Memory B cell (primary cell): ENCODE data around the gene ZFTA.

Source experiments
- ATAC-seq: fragments of 150-1000 bp; cut with Tn5 transposase; 2 replicates; pipeline ENCODE4 v1.10.0; 2021; ENCODE audit warnings: low read depth, mild to moderate bottlenecking, moderate library complexity
- DNase-seq, 2 donors: peaks; one replicate each; pipeline ENCODE4 v3.0.0; 2022; ENCODE audit warnings: low spot score in 2 of 2
- H3K27ac Mint-ChIP-seq: one replicate; pipeline ENCODE4 v1.8.0; 2022; ENCODE audit warnings: mild to moderate bottlenecking, moderate library complexity, mixed read lengths
- H3K27me3 Mint-ChIP-seq: one replicate; pipeline ENCODE4 v1.8.0; 2022; ENCODE audit warnings: mixed read lengths
- H3K36me3 Mint-ChIP-seq: one replicate; pipeline ENCODE4 v1.8.0; 2022; ENCODE audit warnings: mild to moderate bottlenecking, mixed read lengths
- H3K4me1 Mint-ChIP-seq: one replicate; pipeline ENCODE4 v1.8.0; 2022; ENCODE audit warnings: mixed read lengths
- H3K4me3 Mint-ChIP-seq: one replicate; pipeline ENCODE4 v1.8.0; 2022; ENCODE audit warnings: mild to moderate bottlenecking, moderate library complexity, mixed read lengths
- H3K9me3 Mint-ChIP-seq: one replicate; pipeline ENCODE4 v1.8.0; 2022; ENCODE audit warnings: mixed read lengths

ZFTA gene

GRCh38 chr11:63747011-63747410, 21.6 kb downstream of the ZFTA start:
- H3K27ac Mint-ChIP-seq, result no peak overlapping the region
- H3K4me1 Mint-ChIP-seq, result no peaks in the 10 kb centered on the region
- no peaks in the 10 kb centered on the region for H3K9me3 Mint-ChIP-seq
- H3K36me3 Mint-ChIP-seq, result peaks cover 3% of the 10 kb centered on the region
- DNase-seq, result no peak
- no peak for ATAC-seq
- no peak overlapping the region for H3K4me3 Mint-ChIP-seq
- H3K27me3 Mint-ChIP-seq, result no peaks in the 10 kb centered on the region

GRCh38 chr11:63745304-63746170, 23.0 kb downstream of the ZFTA start:
- ATAC-seq (no peak), DNase-seq (no peak)
- Mint-ChIP-seq H3K9me3 (no peaks in the 10 kb centered on the region), H3K4me1 (no peaks in the 10 kb centered on the region), H3K27me3 (no peaks in the 10 kb centered on the region), H3K36me3 (no peaks in the 10 kb centered on the region), H3K4me3 (no peak overlapping the region), H3K27ac (no peak overlapping the region)

- Mint-ChIP-seq H3K4me3 (no peak overlapping the region), H3K27ac (no peak overlapping the region)
Measured at GRCh38 chr11:63738720-63739360, 29.7 kb downstream of the ZFTA start.

GRCh38 chr11:63737718-63738117, 30.9 kb downstream of the ZFTA start:
- Mint-ChIP-seq H3K36me3 (no peaks in the 10 kb centered on the region), H3K27ac (no peak overlapping the region), H3K27me3 (no peaks in the 10 kb centered on the region), H3K9me3 (no peaks in the 10 kb centered on the region), H3K4me3 (no peak overlapping the region), H3K4me1 (peaks cover 4% of the 10 kb centered on the region)
- ATAC-seq (no peak), DNase-seq (no peak)

More at GRCh38 chr11:63738720-63739360, 29.7 kb downstream of the ZFTA start:
- DNase-seq (peak; percentile 52 to 55), ATAC-seq (no peak)
- Mint-ChIP-seq H3K9me3 (no peaks in the 10 kb centered on the region), H3K27me3 (no peaks in the 10 kb centered on the region), H3K4me1 (peaks cover 4% of the 10 kb centered on the region), H3K36me3 (no peaks in the 10 kb centered on the region)

GRCh38 chr11:63736864-63737263, 31.7 kb downstream of the ZFTA start:
- DNase-seq, result no peak
- ATAC-seq, result no peak
- Mint-ChIP-seq H3K4me1 (peaks cover 4% of the 10 kb centered on the region), H3K27ac (no peak overlapping the region), H3K9me3 (no peaks in the 10 kb centered on the region), H3K4me3 (no peak overlapping the region), H3K27me3 (no peaks in the 10 kb centered on the region), H3K36me3 (no peaks in the 10 kb centered on the region)

DNA sequence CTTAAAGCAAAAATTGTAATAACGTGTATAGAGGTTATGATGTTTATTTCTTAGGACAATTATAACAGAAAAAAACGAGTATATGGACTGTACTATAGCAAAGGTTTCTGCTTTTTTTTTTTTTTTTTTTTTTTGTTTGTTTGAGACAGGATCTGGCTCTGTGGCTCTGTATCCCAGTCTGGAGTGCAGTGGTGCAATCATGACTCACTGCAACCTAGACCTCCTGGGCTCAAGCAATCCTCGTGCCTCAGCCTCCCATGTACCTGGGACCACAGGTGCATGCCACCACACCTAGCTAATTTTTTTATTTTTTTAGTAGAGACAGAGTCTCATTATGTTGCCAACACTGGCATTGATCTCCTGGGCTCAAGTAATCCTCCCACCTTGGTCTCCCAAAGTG, 39.2 kb downstream of the ZFTA start:
- ATAC-seq, result no peak
- no peak overlapping the region for H3K4me3 Mint-ChIP-seq
- H3K4me1 Mint-ChIP-seq, result no peaks in the 10 kb centered on the region
- H3K9me3 Mint-ChIP-seq, result no peaks in the 10 kb centered on the region
- DNase-seq, result no peak
- no peaks in the 10 kb centered on the region for H3K27me3 Mint-ChIP-seq
- no peak overlapping the region for H3K27ac Mint-ChIP-seq
- H3K36me3 Mint-ChIP-seq, result no peaks in the 10 kb centered on the region

GRCh38 chr11:63720611-63721010, 48.0 kb downstream of the ZFTA start:
- no peak overlapping the region for H3K27ac Mint-ChIP-seq

DNA sequence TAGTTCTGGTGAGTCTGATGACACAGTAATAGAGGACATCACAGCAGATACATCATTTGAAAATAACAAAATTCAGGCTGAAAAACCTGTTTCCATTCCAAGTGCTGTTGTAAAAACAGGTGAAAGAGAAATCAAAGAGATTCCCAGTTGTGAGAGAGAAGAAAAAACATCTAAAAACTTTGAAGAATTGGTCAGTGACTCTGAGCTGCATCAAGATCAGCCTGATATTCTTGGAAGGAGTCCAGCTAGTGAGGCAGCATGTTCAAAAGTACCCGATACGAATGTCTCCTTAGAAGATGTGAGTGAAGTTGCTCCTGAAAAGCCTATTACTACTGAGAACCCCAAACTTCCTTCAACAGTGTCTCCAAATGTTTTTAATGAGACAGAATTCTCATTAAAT, 48.6 kb downstream of the ZFTA start:
- Mint-ChIP-seq H3K27ac (no peak overlapping the region), H3K9me3 (no peaks in the 10 kb centered on the region), H3K27me3 (no peaks in the 10 kb centered on the region), H3K36me3 (peaks cover 3% of the 10 kb centered on the region), H3K4me1 (no peaks in the 10 kb centered on the region), H3K4me3 (no peak overlapping the region)
- DNase-seq (no peak), ATAC-seq (no peak)

More at GRCh38 chr11:63720611-63721010, 48.0 kb downstream of the ZFTA start:
- Mint-ChIP-seq H3K36me3 (peaks cover 3% of the 10 kb centered on the region), H3K27me3 (no peaks in the 10 kb centered on the region), H3K9me3 (no peaks in the 10 kb centered on the region), H3K4me1 (no peaks in the 10 kb centered on the region), H3K4me3 (no peak overlapping the region)
- no peak for ATAC-seq
- DNase-seq, result no peak

DNA sequence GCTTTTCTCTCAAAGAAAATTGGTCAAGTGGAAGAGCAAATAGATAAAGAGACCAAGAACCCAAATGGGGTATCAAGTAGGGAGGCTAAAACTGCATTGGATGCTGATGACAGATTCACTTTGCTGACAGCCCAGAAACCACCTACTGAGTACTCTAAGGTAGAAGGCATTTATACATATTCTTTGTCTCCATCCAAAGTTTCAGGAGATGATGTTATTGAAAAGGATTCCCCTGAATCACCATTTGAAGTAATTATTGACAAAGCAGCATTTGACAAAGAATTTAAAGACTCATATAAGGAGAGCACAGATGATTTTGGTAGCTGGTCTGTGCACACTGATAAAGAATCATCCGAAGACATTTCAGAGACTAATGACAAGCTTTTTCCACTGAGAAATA, 49.6 kb downstream of the ZFTA start:
- Mint-ChIP-seq H3K27me3 (no peaks in the 10 kb centered on the region), H3K9me3 (no peaks in the 10 kb centered on the region), H3K27ac (no peak overlapping the region), H3K4me3 (no peak overlapping the region), H3K4me1 (no peaks in the 10 kb centered on the region), H3K36me3 (peaks cover 5% of the 10 kb centered on the region)
- ATAC-seq, result no peak
- DNase-seq, result no peak
